Fibroblast of the aortic adventitia (primary cell): ENCODE measurements around the gene C12orf57. TPM values are rescaled to one million over a fixed set of nuclear protein-coding genes. Genes with fewer than 3 reads are reported as not detected.

Experiments used
- DNase-seq: peaks from one replicate; pipeline ENCODE4 v3.0.0-alpha.2; 2010; ENCODE audit warnings: low read depth
- H3K4me3 ChIP-seq: 2 replicates; pipeline ENCODE4 v1.5.1; 2011; ENCODE audit warnings: low read depth, mild to moderate bottlenecking, control low read depth, low read length, moderate library complexity
- small RNA-seq: library from RNA; depleted of rRNA; stranded (forward); fragments of <200 nt; gene quantifications from one replicate; pipeline ENCODE3, GENCODE V24; 2012
- total RNA-seq: library from RNA; depleted of rRNA; stranded (reverse); fragments of >200 nt; gene quantifications from 2 replicates; pipeline ENCODE4 v1.2.3, GENCODE V29; 2012; ENCODE audit warnings: low replicate concordance
- TF ChIP-seq, protein P1 (sequence below): IDR thresholded peaks from 2 replicates; pipeline ENCODE4 v1.5.1; 2011; ENCODE audit warnings: mild to moderate bottlenecking, low read length, control low read depth, inconsistent platforms; ENCODE audit not compliant: insufficient read depth

The C12orf57 gene
- total RNA-seq, 1 donor, result 156 TPM

DNA sequence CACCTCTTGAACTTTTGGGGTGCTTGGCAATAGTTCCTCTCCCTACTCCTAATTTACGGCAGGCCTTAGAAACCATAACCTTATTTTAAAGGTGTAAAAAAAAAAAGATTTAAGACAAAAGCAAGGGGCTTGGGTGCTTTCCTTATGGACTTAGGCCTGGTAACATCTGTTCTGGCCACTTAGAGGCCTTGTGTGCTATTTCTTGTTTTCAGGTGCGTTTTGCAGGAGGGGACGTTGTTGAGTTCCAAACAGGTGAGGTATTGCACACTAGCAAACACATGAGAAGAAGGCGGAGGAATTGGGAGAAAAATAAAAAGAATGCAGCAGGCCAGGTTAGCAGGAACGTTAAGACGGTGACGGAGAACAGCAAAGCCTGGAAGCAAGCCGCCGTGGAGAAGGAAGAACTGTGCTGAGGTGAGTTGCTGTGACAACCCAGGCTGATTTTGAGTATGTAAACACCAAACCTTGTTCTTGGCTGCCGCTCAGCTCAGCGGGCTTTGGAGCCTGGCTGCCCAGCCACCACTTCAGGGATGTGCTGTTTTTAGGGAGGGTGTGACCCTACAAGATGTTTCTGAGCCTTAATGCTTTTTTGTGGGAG is 44.2 kb downstream of the C12orf57 start:
- TF ChIP-seq, protein P1, sequence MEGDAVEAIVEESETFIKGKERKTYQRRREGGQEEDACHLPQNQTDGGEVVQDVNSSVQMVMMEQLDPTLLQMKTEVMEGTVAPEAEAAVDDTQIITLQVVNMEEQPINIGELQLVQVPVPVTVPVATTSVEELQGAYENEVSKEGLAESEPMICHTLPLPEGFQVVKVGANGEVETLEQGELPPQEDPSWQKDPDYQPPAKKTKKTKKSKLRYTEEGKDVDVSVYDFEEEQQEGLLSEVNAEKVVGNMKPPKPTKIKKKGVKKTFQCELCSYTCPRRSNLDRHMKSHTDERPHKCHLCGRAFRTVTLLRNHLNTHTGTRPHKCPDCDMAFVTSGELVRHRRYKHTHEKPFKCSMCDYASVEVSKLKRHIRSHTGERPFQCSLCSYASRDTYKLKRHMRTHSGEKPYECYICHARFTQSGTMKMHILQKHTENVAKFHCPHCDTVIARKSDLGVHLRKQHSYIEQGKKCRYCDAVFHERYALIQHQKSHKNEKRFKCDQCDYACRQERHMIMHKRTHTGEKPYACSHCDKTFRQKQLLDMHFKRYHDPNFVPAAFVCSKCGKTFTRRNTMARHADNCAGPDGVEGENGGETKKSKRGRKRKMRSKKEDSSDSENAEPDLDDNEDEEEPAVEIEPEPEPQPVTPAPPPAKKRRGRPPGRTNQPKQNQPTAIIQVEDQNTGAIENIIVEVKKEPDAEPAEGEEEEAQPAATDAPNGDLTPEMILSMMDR, result no peak
- no peak for DNase-seq
- no peak overlapping the region for H3K4me3 ChIP-seq

Small RNAs within 50 kb of the gene (small RNA-seq; reads per million reads assigned to genes)
- gene MIR141, result 2.9 reads per million, percentile 79 among the genes with 10 or more reads in this experiment
- 5.3 reads per million, percentile 89 among the genes with 10 or more reads in this experiment for gene MIR200C
- gene RNU7-1, result not detected
- 2.8 reads per million, percentile 79 among the genes with 10 or more reads in this experiment for gene SCARNA12

Other genes with a start within 250 kb of the C12orf57 start
- gene PIANP, start 243.2 kb upstream of the C12orf57 start, total RNA-seq, result 0.45 TPM in 1 of 2 replicates, not detected in the other
- gene COPS7A, start 220.0 kb upstream of the C12orf57 start, total RNA-seq, result 71.1 and 86.0 TPM in 2 replicates
- 29.5 and 104 TPM in 2 replicates for gene MLF2, start 190.9 kb upstream of the C12orf57 start, total RNA-seq
- 61.6 and 575 TPM in 2 replicates for gene PTMS, start 177.7 kb upstream of the C12orf57 start, total RNA-seq
- gene LAG3, start 171.5 kb upstream of the C12orf57 start, total RNA-seq, result 0.16 TPM in 1 of 2 replicates, not detected in the other
- gene CD4, start 154.5 kb upstream of the C12orf57 start, total RNA-seq, result 1.6 TPM in 1 of 2 replicates, not detected in the other
- 2.6 and 3.5 TPM in 2 replicates for gene GPR162, start 122.2 kb upstream of the C12orf57 start, total RNA-seq
- 53.9 and 188 TPM in 2 replicates for gene P3H3, start 115.6 kb upstream of the C12orf57 start, total RNA-seq
- gene GNB3, start 103.1 kb upstream of the C12orf57 start, total RNA-seq, result 3.4 TPM in 2 replicates
- 23.5 TPM in 1 of 2 replicates, not detected in the other for gene CDCA3, start 92.7 kb upstream of the C12orf57 start, total RNA-seq
- gene USP5, start 91.9 kb upstream of the C12orf57 start, total RNA-seq, result 84.0 and 140 TPM in 2 replicates
- 183 and 680 TPM in 2 replicates for gene TPI1, start 76.5 kb upstream of the C12orf57 start, total RNA-seq
- gene SPSB2, start 70.7 kb upstream of the C12orf57 start, total RNA-seq, result 3.3 and 8.0 TPM in 2 replicates
- gene LRRC23, start 39.2 kb upstream of the C12orf57 start, total RNA-seq, result 7.0 and 62.6 TPM in 2 replicates
- 8.7 and 12.7 TPM in 2 replicates for gene ENO2, start 29.4 kb upstream of the C12orf57 start, total RNA-seq
- gene ATN1, start 16.1 kb upstream of the C12orf57 start, total RNA-seq, result 13.6 and 13.8 TPM in 2 replicates
- not detected in 2 replicates for gene RNU7-1, start 206 bp upstream of the C12orf57 start, total RNA-seq
- gene PTPN6, start 7.3 kb downstream of the C12orf57 start, total RNA-seq, result not detected in 2 replicates
- 71.5 and 181 TPM in 2 replicates for gene PHB2, start 26.6 kb downstream of the C12orf57 start, total RNA-seq
- 26.0 and 26.8 TPM in 2 replicates for gene EMG1, start 26.9 kb downstream of the C12orf57 start, total RNA-seq
- gene LPCAT3, start 74.5 kb downstream of the C12orf57 start, total RNA-seq, result 5.7 and 10.6 TPM in 2 replicates
- gene C1S, start 116.7 kb downstream of the C12orf57 start, total RNA-seq, result 516 and 790 TPM in 2 replicates
- gene C1R, start 148.4 kb downstream of the C12orf57 start, total RNA-seq, result 237 and 528 TPM in 2 replicates
- gene C1RL, start 165.2 kb downstream of the C12orf57 start, total RNA-seq, result 39.2 and 50.6 TPM in 2 replicates
- not detected in 2 replicates for gene RBP5, start 184.9 kb downstream of the C12orf57 start, total RNA-seq
- gene CLSTN3, start 186.3 kb downstream of the C12orf57 start, total RNA-seq, result 10.9 and 13.6 TPM in 2 replicates
- gene PEX5, start 245.7 kb downstream of the C12orf57 start, total RNA-seq, result 24.3 and 126 TPM in 2 replicates